Activated CD8-positive, alpha-beta T cell treated with anti-CD3 and anti-CD28 coated beads for 36 hours (primary cell): ENCODE data around the gene MAP2K6. TPM values are rescaled to one million over a fixed set of nuclear protein-coding genes. Genes with fewer than 3 reads are reported as not detected.

Experiments used
- ATAC-seq: fragments of 200-7000 bp; cut with Tn5 transposase; one replicate; pipeline ENCODE4 v1.10.0; 2021; ENCODE audit warnings: mild to moderate bottlenecking, moderate library complexity
- CTCF ChIA-PET: fragments of 350-600 bp; sonication (Branson Sonifier 250); formaldehyde crosslinking; loops from one replicate; lab custom pipeline; 2021; ENCODE audit warnings: antibody characterized with exemption; lab: Charles Lee
- POLR2A ChIA-PET: fragments of 350-600 bp; sonication (Branson Sonifier 250); formaldehyde crosslinking; loops from one replicate; lab custom pipeline; 2021; ENCODE audit warnings: antibody characterized with exemption; lab: Charles Lee
- DNase-seq: peaks from one replicate; pipeline ENCODE4 v3.0.0-alpha.2; 2020
- H3K27ac Mint-ChIP-seq: one replicate; pipeline ENCODE4 v1.8.0; 2021; ENCODE audit warnings: mild to moderate bottlenecking, mixed read lengths
- H3K27me3 Mint-ChIP-seq: one replicate; pipeline ENCODE4 v1.8.0; 2021; ENCODE audit warnings: mixed read lengths
- H3K36me3 Mint-ChIP-seq: one replicate; pipeline ENCODE4 v1.8.0; 2021; ENCODE audit warnings: low read depth, mixed read lengths
- H3K4me1 Mint-ChIP-seq: one replicate; pipeline ENCODE4 v1.8.0; 2021; ENCODE audit warnings: low read depth, mixed read lengths
- H3K4me3 Mint-ChIP-seq: one replicate; pipeline ENCODE4 v1.8.0; 2021; ENCODE audit warnings: mild to moderate bottlenecking, moderate library complexity, mixed read lengths
- H3K9me3 Mint-ChIP-seq: one replicate; pipeline ENCODE4 v1.8.0; 2021; ENCODE audit warnings: mixed read lengths
- CTCF ChIP-seq: fragments of 200-600 bp; IDR thresholded peaks from one replicate; pipeline ENCODE4 v1.8.0; 2022; ENCODE audit warnings: antibody characterized with exemption, mild to moderate bottlenecking
- intact Hi-C: fragments of 100-400 bp; cut with micrococcal nuclease; formaldehyde crosslinking; loops from one replicate; pipeline ENCODE4 v1.10.0; 2022
- total RNA-seq, 2 experiments: library from RNA; stranded (reverse); gene quantifications; one replicate each; pipeline ENCODE4 v1.2.3, GENCODE V29; 2021

Gene MAP2K6
- total RNA-seq, 2 experiments from 2014 or later: 3.2 to 3.3 TPM

GRCh38 chr17:69424287-69425041, 10.0 kb downstream of the MAP2K6 start:
- H3K27me3 Mint-ChIP-seq: no peaks in the 10 kb centered on the region
- H3K27ac Mint-ChIP-seq: peak overlapping the region; percentile 90
- TF ChIP-seq CTCF: no peak
- intact Hi-C loops: no loop called here
- ChIA-PET CTCF (interaction anchor here (1.2 to 2.5 kb wide), 4 partner anchors 9 to 101 kb away, joined by 3 to 16 read pairs (median 8); partner anchors contain the start of gene MAP2K6), POLR2A (interaction anchor here (2.4 kb wide), 1 partner anchor 10 kb away, joined by 11 read pairs; the partner anchor contains the start of gene MAP2K6)
- peaks cover 2% of the 10 kb centered on the region for H3K36me3 Mint-ChIP-seq
- H3K4me3 Mint-ChIP-seq: no peak overlapping the region
- peaks cover 57% of the 10 kb centered on the region for H3K4me1 Mint-ChIP-seq
- no peaks in the 10 kb centered on the region for H3K9me3 Mint-ChIP-seq
- DNase-seq: no peak
- ATAC-seq: peak; percentile 57

GRCh38 chr17:69425978-69426377, 11.5 kb downstream of the MAP2K6 start:
- Mint-ChIP-seq H3K9me3 (no peaks in the 10 kb centered on the region), H3K36me3 (peaks cover 2% of the 10 kb centered on the region), H3K27ac (no peak overlapping the region), H3K27me3 (no peaks in the 10 kb centered on the region), H3K4me3 (no peak overlapping the region), H3K4me1 (peaks cover 62% of the 10 kb centered on the region)
- ATAC-seq (no peak), DNase-seq (no peak)
- CTCF ChIA-PET: no interaction called here
- intact Hi-C loops: no loop called here
- POLR2A ChIA-PET: interaction anchor here (0.9 kb wide), 1 partner anchor 12 kb away, joined by 3 read pairs; the partner anchor contains the start of gene MAP2K6
- TF ChIP-seq CTCF: no peak

- Mint-ChIP-seq H3K4me3 (no peak overlapping the region), H3K27ac (no peak overlapping the region), H3K4me1 (peaks cover 60% of the 10 kb centered on the region), H3K36me3 (peaks cover 2% of the 10 kb centered on the region), H3K9me3 (no peaks in the 10 kb centered on the region), H3K27me3 (no peaks in the 10 kb centered on the region)
- ATAC-seq (no peak), DNase-seq (no peak)
- intact Hi-C loops: no loop called here
- no peak for TF ChIP-seq CTCF
- ChIA-PET CTCF (interaction anchor here (1.7 kb wide), 1 partner anchor 10 kb away, joined by 7 read pairs; no protein-coding TSS in a partner anchor), POLR2A (no interaction called here)
Observed at GRCh38 chr17:69427486-69428197, 13.1 kb downstream of the MAP2K6 start.

- intact Hi-C loops: no loop called here
- Mint-ChIP-seq H3K27ac (no peak overlapping the region), H3K4me1 (peaks cover 56% of the 10 kb centered on the region), H3K9me3 (no peaks in the 10 kb centered on the region), H3K4me3 (no peak overlapping the region), H3K36me3 (no peaks in the 10 kb centered on the region), H3K27me3 (no peaks in the 10 kb centered on the region)
- no peak for ATAC-seq
- DNase-seq: no peak
- CTCF ChIA-PET: interaction anchor here (1.7 kb wide), 1 partner anchor 9 kb away, joined by 7 read pairs; no protein-coding TSS in a partner anchor
- POLR2A ChIA-PET: no interaction called here
- TF ChIP-seq CTCF: no peak
Observed at GRCh38 chr17:69428252-69428980, 13.9 kb downstream of the MAP2K6 start.
